KMS-11 (cell line): ENCODE data around the gene SLTM.

ENCODE experiments used
- H2AFZ ChIP-seq: fragments of 200-600 bp; sonication (generic); 2 replicates; pipeline ENCODE4 v1.6.1; 2016; ENCODE audit warnings: antibody characterized with exemption, mixed run types, low read depth
- H3K27ac ChIP-seq: fragments of 200-600 bp; sonication (generic); 2 replicates; pipeline ENCODE4 v1.6.1; 2016; ENCODE audit warnings: mild to moderate bottlenecking, mixed run types
- H3K27me3 ChIP-seq: fragments of 200-600 bp; sonication (generic); 2 replicates; pipeline ENCODE4 v1.6.1; 2017; ENCODE audit warnings: mild to moderate bottlenecking, low read depth, mixed run types, moderate library complexity; ENCODE audit not compliant: insufficient read depth
- H3K36me3 ChIP-seq: fragments of 200-600 bp; sonication (generic); 2 replicates; pipeline ENCODE4 v1.6.1; 2017; ENCODE audit warnings: mild to moderate bottlenecking, mixed run types; ENCODE audit not compliant: insufficient read depth
- H3K4me1 ChIP-seq: fragments of 200-600 bp; sonication (generic); 2 replicates; pipeline ENCODE4 v1.6.1; 2016; ENCODE audit warnings: mild to moderate bottlenecking, low read depth, mixed run types; ENCODE audit not compliant: poor library complexity, severe bottlenecking
- H3K4me2 ChIP-seq: fragments of 200-600 bp; sonication (generic); 2 replicates; pipeline ENCODE4 v1.7.0; 2016; ENCODE audit warnings: mild to moderate bottlenecking, mixed run types
- H3K4me3 ChIP-seq: fragments of 200-600 bp; sonication (generic); IDR thresholded peaks from 2 replicates; pipeline ENCODE4 v1.6.1; 2017; ENCODE audit warnings: low read depth, low read length, mixed read lengths; ENCODE audit not compliant: insufficient read depth
- H3K79me2 ChIP-seq: fragments of 200-600 bp; sonication (generic); 2 replicates; pipeline ENCODE4 v1.6.1; 2016; ENCODE audit warnings: low read depth, mixed run types; ENCODE audit not compliant: insufficient read depth
- H3K9ac ChIP-seq: fragments of 200-600 bp; sonication (generic); 2 replicates; pipeline ENCODE4 v1.6.1; 2016; ENCODE audit warnings: mild to moderate bottlenecking, mixed run types
- H4K20me1 ChIP-seq: fragments of 200-600 bp; sonication (generic); 2 replicates; pipeline ENCODE4 v1.6.1; 2016; ENCODE audit warnings: mild to moderate bottlenecking, mixed run types; ENCODE audit not compliant: insufficient read depth
- CTCF ChIP-seq: fragments of 200-600 bp; sonication (generic); conservative IDR thresholded peaks from 2 replicates; pipeline ENCODE4 v1.6.1; 2017; ENCODE audit warnings: low read depth, mild to moderate bottlenecking, antibody characterized with exemption, low read length, moderate library complexity, mixed read lengths

The SLTM gene

DNA sequence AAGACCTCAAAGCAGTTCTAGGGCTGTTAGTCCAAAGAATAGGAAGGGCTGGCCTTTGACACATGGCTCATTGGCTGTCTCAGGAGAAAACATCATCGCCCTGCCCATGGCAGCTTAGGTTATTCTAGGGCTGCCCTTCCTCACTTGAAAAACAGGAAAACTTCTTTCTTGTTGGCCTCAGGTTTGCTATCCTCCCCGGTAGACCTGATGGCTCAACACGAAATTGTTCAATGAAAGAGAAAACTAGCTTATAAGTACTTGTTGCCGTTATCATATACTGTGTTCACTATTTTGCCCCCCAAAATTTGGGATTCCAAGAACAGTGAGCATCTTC lies 602 bp upstream of the SLTM start:
- H3K4me3 ChIP-seq: peak overlapping the region; percentile 56
- peak overlapping the region; percentile 89 for H2AFZ ChIP-seq
- no peaks in the 10 kb centered on the region for H3K27me3 ChIP-seq
- H3K36me3 ChIP-seq: peaks cover 4% of the 10 kb centered on the region; the same call in 1 of the 2 replicates
- H3K79me2 ChIP-seq: peaks cover 41% of the 10 kb centered on the region
- 0 out of 2 replicates have a peak, but pooled peaks have one; percentile 6 for TF ChIP-seq CTCF
- H4K20me1 ChIP-seq: peaks cover 10% of the 10 kb centered on the region; the same call in 1 of the 2 replicates
- peak overlapping the region; percentile 100 for H3K27ac ChIP-seq
- peaks cover 19% of the 10 kb centered on the region for H3K4me1 ChIP-seq
- peak overlapping the region; percentile 77 for H3K4me2 ChIP-seq
- peak overlapping the region; percentile 99 for H3K9ac ChIP-seq

- peak overlapping the region; percentile 97 for H3K4me2 ChIP-seq
- H3K36me3 ChIP-seq: peaks cover 7% of the 10 kb centered on the region; the same call in 1 of the 2 replicates
- peaks cover 22% of the 10 kb centered on the region for H3K4me1 ChIP-seq
- H3K79me2 ChIP-seq: peaks cover 54% of the 10 kb centered on the region
- H2AFZ ChIP-seq: peak overlapping the region; percentile 68
- no peaks in the 10 kb centered on the region for H3K27me3 ChIP-seq
- H4K20me1 ChIP-seq: peaks cover 10% of the 10 kb centered on the region; the same call in 1 of the 2 replicates
- TF ChIP-seq CTCF: no peak
- H3K27ac ChIP-seq: peak overlapping the region; percentile 100
- peak overlapping the region; percentile 56 for H3K4me3 ChIP-seq
- H3K9ac ChIP-seq: peak overlapping the region; percentile 99
Observed at GRCh38 chr15:58932710-58933280, 684 bp downstream of the SLTM start.

GRCh38 chr15:58931987-58932588 lies 1.4 kb downstream of the SLTM start:
- no peak for TF ChIP-seq CTCF

GRCh38 chr15:58929891-58930416 lies 3.5 kb downstream of the SLTM start:
- Histone ChIP-seq H2AFZ (no peak overlapping the region), H3K4me1 (peaks cover 33% of the 10 kb centered on the region), H3K9ac (no peak overlapping the region), H3K4me3 (no peak overlapping the region), H3K27ac (no peak overlapping the region), H3K36me3 (peaks cover 7% of the 10 kb centered on the region; the same call in 1 of the 2 replicates), H3K4me2 (no peak overlapping the region), H3K79me2 (peaks cover 82% of the 10 kb centered on the region), H3K27me3 (no peaks in the 10 kb centered on the region), H4K20me1 (peaks cover 17% of the 10 kb centered on the region; the same call in 1 of the 2 replicates)
- TF ChIP-seq CTCF: no peak

More at GRCh38 chr15:58931987-58932588, 1.4 kb downstream of the SLTM start:
- peak overlapping the region; percentile 97 for H3K4me2 ChIP-seq
- no peaks in the 10 kb centered on the region for H3K27me3 ChIP-seq
- peaks cover 10% of the 10 kb centered on the region; the same call in 1 of the 2 replicates for H4K20me1 ChIP-seq
- peak overlapping the region; percentile 100 for H3K27ac ChIP-seq
- peak overlapping the region; percentile 99 for H3K9ac ChIP-seq
- peaks cover 61% of the 10 kb centered on the region for H3K79me2 ChIP-seq
- H3K36me3 ChIP-seq: peaks cover 7% of the 10 kb centered on the region; the same call in 1 of the 2 replicates
- no peak overlapping the region for H3K4me3 ChIP-seq
- H2AFZ ChIP-seq: no peak overlapping the region; the same call in 1 of the 2 replicates
- peaks cover 22% of the 10 kb centered on the region for H3K4me1 ChIP-seq
